Measurements from ENCODE around the gene TANGO6.

Gene TANGO6

DNA sequence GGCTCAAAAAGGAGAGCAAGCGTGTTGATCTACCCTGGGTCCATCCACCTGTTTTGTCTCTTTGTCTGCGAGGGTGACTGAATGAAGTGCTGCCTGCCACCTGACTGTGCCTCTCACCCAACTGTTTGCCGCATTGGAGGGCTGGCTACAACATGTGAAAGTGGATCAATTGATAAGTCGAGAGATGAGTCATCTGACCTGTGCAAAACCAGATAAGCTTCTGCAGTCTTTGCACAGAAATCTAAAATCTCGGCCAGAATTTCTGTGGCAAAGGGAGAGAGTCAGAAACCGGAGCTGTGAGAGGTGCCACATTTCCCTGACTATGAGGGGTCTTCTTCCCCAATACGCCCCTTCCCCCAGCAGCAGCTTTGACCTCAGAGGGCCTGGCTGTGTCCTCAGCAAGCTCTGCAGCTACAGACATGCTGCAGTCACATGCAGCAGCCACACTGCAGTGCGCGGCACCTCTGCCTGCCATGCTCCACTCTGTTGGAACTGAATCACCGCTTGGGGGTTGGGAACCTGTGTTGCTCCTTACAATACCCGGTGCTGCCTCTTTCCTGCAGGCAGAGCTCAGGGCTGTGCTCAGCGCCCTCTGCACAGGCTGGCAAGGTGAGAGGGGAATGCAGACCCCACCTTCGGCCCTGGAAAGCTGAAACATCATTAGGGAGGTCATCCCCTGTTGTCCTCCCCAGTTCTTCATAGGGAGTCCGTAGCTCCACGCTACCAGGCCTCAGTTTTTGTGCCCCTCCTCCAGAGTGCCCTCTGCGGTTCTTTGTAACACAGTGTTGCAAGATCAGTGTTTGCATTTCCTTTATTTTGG is 246.0 kb downstream of the TANGO6 start:
- peak in 1 of 56 donors; percentile 17 for DNase-seq

- no peak for DNase-seq
Measured at GRCh38 chr16:69093974-69094373, 250.6 kb downstream of the TANGO6 start.

DNA sequence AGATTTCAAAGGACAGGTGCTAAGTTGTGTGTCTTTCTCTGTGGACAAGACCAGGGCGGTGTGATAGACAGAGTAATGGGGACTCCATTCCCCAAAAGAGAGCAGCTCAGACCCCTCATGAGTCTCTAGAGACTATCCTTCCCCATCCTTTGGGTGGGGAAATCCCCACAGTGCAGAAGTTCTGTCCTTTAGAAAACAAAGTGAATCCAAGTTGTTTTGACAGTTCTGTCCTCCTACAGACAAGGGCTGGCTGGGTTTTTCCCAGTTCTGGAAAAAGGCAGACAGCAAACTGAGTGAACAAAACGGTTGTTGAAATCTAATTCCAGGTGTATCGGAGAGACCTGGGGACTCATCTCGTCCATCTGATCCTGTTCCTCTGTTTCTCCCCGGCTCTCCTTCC is 251.2 kb downstream of the TANGO6 start:
- no peak for DNase-seq

GRCh38 chr16:69095193-69095592 is 251.9 kb downstream of the TANGO6 start:
- DNase-seq: no peak

DNA sequence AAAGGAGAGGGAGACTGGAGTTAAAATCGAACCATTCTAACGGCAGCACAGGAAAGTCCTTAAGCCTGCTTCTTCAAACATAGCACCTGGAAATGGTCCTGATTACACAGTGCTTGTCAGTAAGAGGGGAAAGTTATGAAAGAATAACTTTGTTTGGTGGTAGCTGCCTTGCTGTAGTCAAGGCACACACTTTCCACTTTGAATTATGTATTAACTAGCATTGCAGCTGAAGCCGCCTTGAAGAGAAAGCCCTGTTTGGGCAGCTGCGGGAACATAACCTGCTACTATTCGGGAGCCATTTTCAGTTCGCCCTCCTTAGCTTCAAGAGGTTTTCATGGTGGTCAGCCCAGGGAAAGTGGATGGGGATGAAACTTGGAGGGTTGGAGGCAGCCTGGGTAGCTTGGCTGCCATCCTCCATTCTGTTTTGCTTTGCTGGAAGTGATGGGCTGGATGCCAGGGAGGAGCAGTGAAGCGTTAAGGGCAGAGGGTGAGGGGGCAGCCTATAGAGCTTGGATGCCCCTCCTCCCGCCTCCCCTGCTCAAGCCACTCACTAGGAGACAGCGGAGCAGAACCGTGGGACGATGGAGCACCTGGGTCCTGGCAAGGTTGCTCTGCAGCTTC is 256.9 kb downstream of the TANGO6 start:
- DNase-seq: peak in 2 of 56 donors; percentile 7 to 33

GRCh38 chr16:69105501-69106361 is 262.4 kb downstream of the TANGO6 start, which contains the start of gene HAS3:
Gene HAS3, plus strand, starts transcription at chr16:69105653. Its CDS starts 3,743 bp downstream, at chr16:69109396.
- peak in 29 of 56 donors; percentile 4 to 52 (median 24) for DNase-seq

DNA sequence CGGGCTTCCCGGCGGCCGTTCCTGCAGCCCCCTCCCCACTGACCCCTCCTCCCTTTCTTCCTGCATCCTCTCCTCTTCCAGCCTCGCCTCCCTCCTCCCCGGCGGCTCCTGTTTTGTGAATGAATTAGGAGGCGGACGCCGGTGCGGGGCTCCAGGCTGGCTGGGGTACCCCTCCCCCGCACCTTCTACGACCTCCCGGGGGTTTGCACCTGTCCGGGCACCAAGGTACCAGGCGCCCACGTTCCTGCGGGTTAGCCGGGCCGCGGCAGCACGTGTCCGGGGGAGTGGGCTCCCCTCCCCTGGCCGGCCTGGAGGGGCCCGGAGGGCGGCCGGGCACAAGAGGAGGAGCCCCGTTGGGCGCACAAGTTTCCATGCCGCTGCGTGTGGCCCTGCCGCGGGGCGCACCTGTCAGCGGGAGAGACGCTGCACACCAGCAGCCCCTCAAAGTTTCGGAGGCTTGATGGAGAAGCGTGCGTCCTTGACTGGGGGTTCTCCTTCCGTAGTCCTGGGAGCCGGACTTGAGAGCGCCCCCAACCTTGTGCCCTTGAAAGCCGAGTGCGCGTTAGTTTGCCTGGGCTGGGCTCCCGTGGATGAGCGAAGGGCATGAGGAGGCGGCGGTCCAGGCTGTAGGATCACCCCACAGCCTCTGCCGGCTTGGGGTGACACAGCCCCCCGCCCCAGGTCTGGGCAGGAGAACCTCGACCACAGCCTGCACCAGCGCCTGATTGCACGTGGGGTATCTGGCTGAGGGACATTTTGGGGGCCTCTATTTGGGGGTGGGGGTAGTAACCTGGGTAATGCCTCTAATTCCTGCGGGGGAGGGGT is 263.4 kb downstream of the TANGO6 start:
- DNase-seq: no peak

- DNase-seq: no peak
Measured at GRCh38 chr16:69107316-69107962, 264.1 kb downstream of the TANGO6 start.

DNA sequence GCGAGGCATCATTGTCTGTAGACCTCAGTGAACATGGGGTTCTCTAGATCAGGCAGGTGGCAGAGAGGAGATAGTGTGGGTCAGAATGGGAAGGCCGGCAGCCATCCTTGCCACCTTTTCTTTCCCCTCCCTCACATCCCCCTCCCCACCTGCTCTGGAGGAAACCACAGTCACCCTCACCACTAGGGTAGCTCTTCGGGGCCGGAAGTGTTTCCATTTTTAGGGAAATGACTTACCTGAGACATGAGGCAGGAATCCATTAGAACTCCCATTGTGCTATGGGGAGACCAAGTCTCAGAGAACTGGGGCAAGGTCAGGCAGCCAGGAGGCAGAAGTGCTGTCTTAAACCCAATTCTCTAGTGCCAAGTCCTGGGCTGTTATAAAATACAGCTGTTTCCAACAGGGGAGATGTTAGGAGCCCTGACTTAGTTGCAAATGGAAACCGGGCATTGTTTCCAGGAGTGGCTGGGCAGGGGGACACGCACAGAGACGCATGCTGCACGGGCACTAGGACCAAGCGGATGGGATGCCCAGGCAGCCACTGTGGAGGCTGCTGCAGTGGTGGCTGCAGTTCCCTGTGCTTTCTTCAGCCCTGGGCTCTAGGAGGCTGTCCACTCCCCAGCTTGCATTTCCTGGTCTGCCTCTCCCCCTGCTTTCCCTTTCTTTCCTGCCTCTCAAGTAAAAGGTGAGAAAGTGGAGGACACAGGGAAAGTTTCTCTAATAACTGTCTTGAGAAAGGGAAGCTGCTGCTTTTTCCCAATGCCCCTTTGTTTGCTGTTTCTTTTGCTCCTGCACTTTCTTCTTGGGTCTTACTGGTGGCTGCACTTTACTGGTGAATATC is 265.0 kb downstream of the TANGO6 start:
- no peak for DNase-seq

DNA sequence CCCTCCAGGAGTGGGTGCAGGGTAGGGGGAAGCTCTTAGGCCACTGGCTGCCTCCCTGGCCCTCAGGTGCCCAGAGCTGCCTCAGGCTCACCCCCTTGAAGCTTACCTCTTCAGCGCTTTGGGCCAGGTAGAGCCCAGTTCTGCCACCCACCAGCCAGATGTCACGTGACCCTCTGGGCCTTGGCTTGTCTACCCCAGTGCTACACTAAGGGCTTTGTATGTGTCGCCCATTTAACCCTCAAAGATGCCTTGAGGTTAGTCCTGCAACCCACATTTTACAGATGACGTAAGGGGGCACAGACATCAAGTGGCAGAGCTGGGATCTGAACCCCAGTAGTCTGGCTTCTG is 265.5 kb downstream of the TANGO6 start:
- DNase-seq: no peak

GRCh38 chr16:69109486-69110270 is 266.3 kb downstream of the TANGO6 start:
- DNase-seq: no peak

DNA sequence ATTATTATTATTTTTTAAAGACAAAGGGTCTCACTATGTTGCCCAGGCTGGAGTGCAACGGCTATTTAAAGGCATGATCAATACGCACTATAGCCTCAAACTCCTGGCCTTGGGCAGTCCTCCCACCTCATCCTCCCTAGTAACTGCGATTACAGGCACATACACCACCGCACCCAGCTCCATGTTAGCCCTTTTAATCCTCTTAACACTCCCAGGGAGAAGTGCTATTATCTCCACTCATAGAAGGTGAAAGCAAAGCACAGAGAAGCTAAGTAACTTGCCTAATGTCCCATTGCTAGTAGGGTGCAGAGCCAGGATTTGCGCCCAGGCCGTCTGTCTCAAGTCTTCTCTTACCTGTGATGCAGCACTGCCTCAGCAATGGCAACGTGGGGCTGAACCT is 267.1 kb downstream of the TANGO6 start:
- DNase-seq: no peak

- DNase-seq: no peak
Measured at GRCh38 chr16:69111216-69111875, 268.0 kb downstream of the TANGO6 start.

- DNase-seq: no peak
Measured at GRCh38 chr16:69111876-69112230, 268.5 kb downstream of the TANGO6 start.

DNA sequence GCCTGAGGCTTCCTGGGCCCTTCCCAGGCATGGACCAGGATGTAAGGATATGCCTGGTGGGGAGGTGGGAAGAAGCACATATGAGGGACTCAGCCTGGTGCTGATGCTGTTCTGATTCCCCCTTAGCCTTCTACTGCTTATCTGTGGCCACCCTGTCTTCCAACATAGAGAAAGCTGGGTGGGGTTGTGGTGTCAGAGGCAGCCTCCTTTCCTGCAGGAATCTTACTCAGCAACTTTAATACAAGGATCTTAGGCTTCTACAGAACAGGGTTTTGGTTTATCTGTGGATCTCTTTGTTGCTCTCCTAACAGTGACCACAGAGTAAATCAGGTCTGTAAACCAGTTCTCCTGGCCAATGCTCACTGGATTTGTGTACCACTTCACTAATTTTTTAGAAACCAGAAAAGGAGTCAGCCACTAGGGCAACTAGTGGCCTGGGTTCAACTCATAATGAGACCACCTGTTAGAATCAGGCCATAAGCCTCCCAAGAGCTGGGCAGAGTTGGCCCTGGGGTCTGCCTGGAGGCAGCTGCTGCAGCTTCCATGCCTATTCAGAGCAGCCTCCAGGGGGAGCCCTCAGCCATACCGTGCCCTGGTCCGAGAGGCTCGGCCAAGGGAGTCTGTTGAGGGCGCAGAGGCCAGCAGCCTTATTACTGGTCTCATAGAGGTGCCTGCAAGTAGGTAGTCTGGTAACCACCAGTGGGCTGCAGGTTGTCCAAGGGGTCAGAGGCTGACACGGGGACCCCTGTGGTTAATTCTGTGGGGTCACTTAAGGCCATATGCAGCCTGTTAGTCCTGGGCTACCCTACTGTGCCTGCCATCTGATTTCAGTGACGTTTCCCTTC is 269.2 kb downstream of the TANGO6 start:
- DNase-seq: peak in 3 of 56 donors; percentile 10 to 30 (median 12)

DNA sequence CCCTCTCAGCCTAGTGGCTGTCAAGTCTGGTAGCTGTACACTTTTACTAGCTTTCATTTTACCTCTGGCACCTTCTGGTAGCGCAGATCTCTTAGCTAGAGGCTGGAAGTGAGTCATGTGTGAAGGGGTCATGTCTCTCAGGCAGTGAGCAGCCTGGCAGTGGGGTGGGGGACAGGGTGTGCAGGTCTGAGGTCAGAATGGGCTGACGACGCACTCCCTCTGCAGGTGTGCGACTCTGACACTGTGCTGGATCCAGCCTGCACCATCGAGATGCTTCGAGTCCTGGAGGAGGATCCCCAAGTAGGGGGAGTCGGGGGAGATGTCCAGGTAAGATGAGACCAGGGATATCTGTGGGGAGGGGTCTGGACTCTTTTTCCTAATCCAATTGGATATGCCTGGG is 269.9 kb downstream of the TANGO6 start:
- no peak for DNase-seq

DNA sequence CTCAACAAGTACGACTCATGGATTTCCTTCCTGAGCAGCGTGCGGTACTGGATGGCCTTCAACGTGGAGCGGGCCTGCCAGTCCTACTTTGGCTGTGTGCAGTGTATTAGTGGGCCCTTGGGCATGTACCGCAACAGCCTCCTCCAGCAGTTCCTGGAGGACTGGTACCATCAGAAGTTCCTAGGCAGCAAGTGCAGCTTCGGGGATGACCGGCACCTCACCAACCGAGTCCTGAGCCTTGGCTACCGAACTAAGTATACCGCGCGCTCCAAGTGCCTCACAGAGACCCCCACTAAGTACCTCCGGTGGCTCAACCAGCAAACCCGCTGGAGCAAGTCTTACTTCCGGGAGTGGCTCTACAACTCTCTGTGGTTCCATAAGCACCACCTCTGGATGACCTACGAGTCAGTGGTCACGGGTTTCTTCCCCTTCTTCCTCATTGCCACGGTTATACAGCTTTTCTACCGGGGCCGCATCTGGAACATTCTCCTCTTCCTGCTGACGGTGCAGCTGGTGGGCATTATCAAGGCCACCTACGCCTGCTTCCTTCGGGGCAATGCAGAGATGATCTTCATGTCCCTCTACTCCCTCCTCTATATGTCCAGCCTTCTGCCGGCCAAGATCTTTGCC is 271.1 kb downstream of the TANGO6 start:
- DNase-seq: no peak
